OCI-LY3 (cell line): ENCODE measurements around the gene CORO2B.

Source experiments
- H2AFZ ChIP-seq: fragments of 200-600, 300-600 bp; shearing (Covaris generic); 2 replicates; pipeline ENCODE4 v1.6.0; 2014; ENCODE audit warnings: antibody characterized with exemption, low read depth, low read length
- H3K27ac ChIP-seq: fragments of 200-600, 300-600 bp; sonication (generic); 2 replicates; pipeline ENCODE4 v1.5.1; 2014; ENCODE audit warnings: mild to moderate bottlenecking, low read length, moderate library complexity, mixed read lengths
- H3K27me3 ChIP-seq: fragments of 200-600, 300-600 bp; sonication (generic); 2 replicates; pipeline ENCODE4 v1.6.1; 2014; ENCODE audit warnings: low read depth, low read length, mixed read lengths
- H3K36me3 ChIP-seq: fragments of 200-600, 300-600 bp; sonication (generic); replicated peaks from 2 replicates; pipeline ENCODE3; 2014; ENCODE audit warnings: low read depth, low read length, mixed read lengths
- H3K4me1 ChIP-seq: fragments of 300-600, 200-600 bp; sonication (generic); 2 replicates; pipeline ENCODE4 v1.6.1; 2014; ENCODE audit warnings: low read length, mixed read lengths
- H3K4me2 ChIP-seq: fragments of 200-600, 300-600 bp; sonication (generic); 2 replicates; pipeline ENCODE4 v1.6.1; 2014; ENCODE audit warnings: low read length, mixed read lengths
- H3K4me3 ChIP-seq: fragments of 300-600, 200-600 bp; sonication (generic); 2 replicates; pipeline ENCODE4 v1.5.1; 2014; ENCODE audit warnings: antibody characterized with exemption, mild to moderate bottlenecking, low read length, moderate library complexity
- H3K79me2 ChIP-seq: fragments of 300-600, 200-600 bp; shearing (Covaris generic); 2 replicates; pipeline ENCODE4 v1.6.1; 2014; ENCODE audit warnings: mild to moderate bottlenecking, low read length, mixed read lengths
- H3K9ac ChIP-seq: fragments of 300-600, 200-600 bp; shearing (Covaris generic); 2 replicates; pipeline ENCODE4 v1.6.0; 2014; ENCODE audit warnings: mild to moderate bottlenecking, low read length, moderate library complexity
- H3K9me3 ChIP-seq: fragments of 200-600, 300-600 bp; shearing (Covaris generic); 2 replicates; pipeline ENCODE4 v1.6.1; 2014; ENCODE audit warnings: low read length, mixed read lengths; ENCODE audit not compliant: insufficient read depth
- H4K20me1 ChIP-seq: fragments of 200-600, 300-600 bp; sonication (generic); 2 replicates; pipeline ENCODE4 v1.6.1; 2016; ENCODE audit warnings: low read length, mixed read lengths; ENCODE audit not compliant: insufficient read depth
- CTCF ChIP-seq: fragments of 200-600, 300-600 bp; sonication (generic); IDR thresholded peaks from 2 replicates; pipeline ENCODE4 v1.5.1; 2014; ENCODE audit warnings: antibody characterized with exemption, low read length, low read depth
- EZH2phosphoT487 ChIP-seq: fragments of 200-600 bp; shearing (Covaris generic); IDR thresholded peaks from 2 replicates; pipeline ENCODE4 v1.6.1; 2018; ENCODE audit warnings: antibody characterized with exemption, mixed run types, low read depth

Gene CORO2B

DNA sequence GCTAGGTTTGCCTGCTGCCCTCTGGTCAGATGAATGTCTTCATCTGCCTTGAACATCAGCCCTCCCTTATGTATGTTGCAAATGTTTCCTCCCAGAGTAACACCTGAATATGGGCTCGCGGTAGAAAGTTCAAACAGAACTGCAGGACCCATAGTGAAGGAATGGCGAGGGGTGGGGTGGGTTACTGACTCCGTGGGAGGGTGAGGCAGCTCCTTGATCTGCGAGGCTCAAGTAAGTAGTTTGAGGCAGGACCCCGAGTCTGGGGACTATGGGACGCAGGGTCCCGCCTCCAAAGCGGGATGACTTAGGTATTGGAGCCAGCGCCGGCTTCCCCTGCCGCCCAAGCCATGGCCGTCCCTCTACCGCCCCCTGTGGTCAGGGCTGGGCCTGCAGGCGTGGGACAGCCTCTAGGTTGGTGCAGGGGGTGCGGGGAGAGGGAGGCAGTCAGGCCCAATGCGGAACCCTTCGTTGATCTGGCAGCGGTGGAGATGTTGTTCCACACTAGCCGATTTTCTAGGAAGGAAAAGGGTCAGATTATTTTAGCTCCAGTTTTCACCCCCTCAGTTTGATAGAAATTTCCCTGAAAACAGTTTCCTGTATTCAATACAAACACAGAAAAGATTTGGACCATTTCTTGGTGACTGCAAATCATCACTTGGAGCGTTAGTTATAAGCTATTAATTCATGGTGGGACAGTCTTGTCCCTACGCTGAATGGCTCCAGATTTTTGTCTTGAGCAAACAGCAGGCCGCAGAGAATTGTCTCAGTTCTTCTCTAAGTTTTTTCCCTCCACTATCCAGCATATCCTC lies 72.3 kb downstream of the CORO2B start:
- no peak overlapping the region for H3K27ac ChIP-seq
- no peak overlapping the region for H2AFZ ChIP-seq
- H3K79me2 ChIP-seq = no peaks in the 10 kb centered on the region
- no peak overlapping the region for H3K4me3 ChIP-seq
- TF ChIP-seq CTCF (peak; percentile 68), EZH2phosphoT487 (no peak)
- H4K20me1 ChIP-seq = no peaks in the 10 kb centered on the region
- H3K9me3 ChIP-seq = no peaks in the 10 kb centered on the region
- no peaks in the 10 kb centered on the region for H3K4me1 ChIP-seq
- H3K4me2 ChIP-seq = no peak overlapping the region
- peaks cover 15% of the 10 kb centered on the region for H3K27me3 ChIP-seq
- H3K36me3 ChIP-seq = no peaks in the 10 kb centered on the region
- H3K9ac ChIP-seq = no peak overlapping the region

DNA sequence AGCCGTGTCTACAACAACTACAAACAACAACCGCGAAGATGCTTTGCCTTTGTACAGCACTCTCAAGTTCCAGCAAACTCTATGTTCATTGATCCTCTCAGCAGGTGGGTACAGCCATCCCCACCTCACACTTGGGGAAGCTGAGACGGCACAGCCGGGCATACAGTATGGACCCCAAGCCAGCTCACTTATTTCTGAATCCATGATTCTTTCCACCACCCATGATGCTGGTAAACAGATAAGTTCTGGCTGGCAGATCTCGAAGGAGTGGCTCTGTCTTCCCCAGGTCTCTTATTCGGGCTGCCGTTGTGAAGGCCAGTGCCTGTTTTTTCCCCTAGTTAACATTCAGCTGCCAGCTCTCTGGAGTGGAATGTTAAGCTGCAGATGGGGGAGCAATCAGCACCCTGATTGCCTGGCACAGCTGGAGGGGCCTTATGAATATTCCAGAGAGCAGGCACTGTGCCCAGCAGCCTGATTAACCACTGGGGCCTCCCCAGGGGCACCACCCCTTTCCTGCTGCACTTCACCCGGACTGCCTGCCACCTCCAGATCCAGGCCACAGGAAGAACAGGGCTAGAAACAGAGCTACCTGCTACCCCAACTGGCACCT lies 73.2 kb downstream of the CORO2B start:
- H3K4me2 ChIP-seq = no peak overlapping the region
- no peaks in the 10 kb centered on the region for H3K36me3 ChIP-seq
- no peaks in the 10 kb centered on the region for H3K9me3 ChIP-seq
- H3K79me2 ChIP-seq = no peaks in the 10 kb centered on the region
- H3K27ac ChIP-seq = no peak overlapping the region
- TF ChIP-seq CTCF = no peak
- no peak for TF ChIP-seq EZH2phosphoT487
- no peak overlapping the region for H2AFZ ChIP-seq
- no peak overlapping the region for H3K9ac ChIP-seq
- H3K27me3 ChIP-seq = peaks cover 15% of the 10 kb centered on the region
- H3K4me1 ChIP-seq = no peaks in the 10 kb centered on the region
- H4K20me1 ChIP-seq = no peaks in the 10 kb centered on the region
- no peak overlapping the region for H3K4me3 ChIP-seq

DNA sequence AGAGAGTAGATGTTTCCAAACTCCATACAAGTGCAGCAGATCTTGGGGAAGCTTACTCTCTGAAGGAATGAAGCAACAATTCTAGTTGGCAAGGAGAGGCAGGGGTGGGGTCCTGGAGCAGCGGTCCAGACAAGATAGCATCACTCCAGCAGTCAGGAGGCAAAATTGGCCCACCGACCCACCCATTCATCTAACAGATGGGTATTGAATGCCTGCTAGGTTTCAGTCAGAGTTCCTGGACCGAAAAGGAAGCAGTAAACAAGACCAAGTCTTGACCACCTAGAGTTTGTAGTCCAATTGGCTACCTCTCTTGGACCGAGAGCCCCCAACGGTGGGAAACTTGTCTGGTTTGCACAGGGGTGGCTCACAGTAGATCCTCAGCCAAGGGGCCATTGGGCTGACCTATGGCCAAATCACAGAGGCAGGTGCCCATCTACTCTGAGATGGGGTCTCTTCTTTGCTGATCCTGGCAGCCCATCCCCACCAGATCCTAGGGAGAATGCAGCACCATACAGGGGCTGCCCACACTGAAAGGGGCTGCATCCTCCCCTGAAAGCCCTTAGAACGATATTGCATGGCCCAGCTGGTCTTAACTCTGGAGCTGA lies 74.3 kb downstream of the CORO2B start:
- peaks cover 15% of the 10 kb centered on the region for H3K27me3 ChIP-seq
- H3K4me1 ChIP-seq = no peaks in the 10 kb centered on the region
- H2AFZ ChIP-seq = no peak overlapping the region
- no peak for TF ChIP-seq CTCF
- TF ChIP-seq EZH2phosphoT487 = no peak
- H3K36me3 ChIP-seq = no peaks in the 10 kb centered on the region
- H3K27ac ChIP-seq = no peak overlapping the region
- H3K4me3 ChIP-seq = no peak overlapping the region
- H3K9me3 ChIP-seq = no peaks in the 10 kb centered on the region
- no peaks in the 10 kb centered on the region for H3K79me2 ChIP-seq
- no peak overlapping the region for H3K9ac ChIP-seq
- no peak overlapping the region for H3K4me2 ChIP-seq
- H4K20me1 ChIP-seq = no peaks in the 10 kb centered on the region

GRCh38 chr15:68653801-68654200 lies 75.0 kb downstream of the CORO2B start:
- Histone ChIP-seq H3K4me3 (no peak overlapping the region), H2AFZ (no peak overlapping the region), H3K9ac (no peak overlapping the region), H4K20me1 (no peaks in the 10 kb centered on the region), H3K79me2 (no peaks in the 10 kb centered on the region), H3K27ac (no peak overlapping the region), H3K4me2 (no peak overlapping the region), H3K4me1 (no peaks in the 10 kb centered on the region), H3K36me3 (no peaks in the 10 kb centered on the region), H3K27me3 (peaks cover 15% of the 10 kb centered on the region), H3K9me3 (no peaks in the 10 kb centered on the region)
- TF ChIP-seq EZH2phosphoT487 = no peak
- no peak for TF ChIP-seq CTCF
